K562 (cell line): ENCODE measurements around the gene LDB1. TPM values are rescaled to one million over a fixed set of nuclear protein-coding genes. Genes with fewer than 3 reads are reported as not detected.

ENCODE experiments used
- CCNT2 ChIP-seq: IDR thresholded peaks from 2 replicates; pipeline ENCODE4 v1.6.1; 2011; ENCODE audit warnings: borderline replicate concordance, low read depth, mild to moderate bottlenecking, moderate library complexity, mixed read lengths, low read length; ENCODE audit not compliant: insufficient read length; ENCODE audit errors: extremely low read depth
- CHD1 ChIP-seq: fragments of 200-600 bp; sonication (generic); IDR thresholded peaks from one replicate; pipeline ENCODE4 v1.6.1; 2012; ENCODE audit warnings: mild to moderate bottlenecking, moderate library complexity, low read length, inconsistent platforms
- CTBP1 ChIP-seq: fragments of 450-650 bp; IDR thresholded peaks from 2 replicates; pipeline ENCODE4 v1.6.1; 2016; ENCODE audit warnings: borderline replicate concordance
- ESRRA ChIP-seq: fragments of 450-650 bp; IDR thresholded peaks from 2 replicates; pipeline ENCODE4 v1.6.1; 2014; ENCODE audit warnings: low read depth, mild to moderate bottlenecking, moderate library complexity, borderline replicate concordance
- ESRRB ChIP-seq: fragments of 250-450 bp; sonication (Bioruptor Pico); IDR thresholded peaks from 2 replicates; pipeline ENCODE4 v1.5.0; 2020; ENCODE audit warnings: mild to moderate bottlenecking, moderate library complexity, borderline replicate concordance
- FOXK2 ChIP-seq, 2 experiments: fragments of 450-650 bp; IDR thresholded peaks in 1 of 2; conservative IDR thresholded peaks in 1 of 2; 2 replicates each; pipeline ENCODE4 v1.6.1; 2016; ENCODE audit warnings: low read depth in 2 of 2, mild to moderate bottlenecking in 1 of 2
- HDAC2 ChIP-seq: fragments of 450-650 bp; IDR thresholded peaks from 2 replicates; pipeline ENCODE4 v1.6.1; 2016; ENCODE audit warnings: mild to moderate bottlenecking
- HNRNPLL ChIP-seq: fragments of 200-400 bp; formaldehyde crosslinking; IDR thresholded peaks from 2 replicates; pipeline ENCODE4 v1.6.1; 2017; ENCODE audit warnings: low read length, low read depth, mild to moderate bottlenecking; ENCODE audit not compliant: poor library complexity, severe bottlenecking
- ID3 ChIP-seq, 2 experiments: fragments of 250-450 bp in 1 of 2; fragments of 450-650 bp in 1 of 2; sonication (Bioruptor Pico) in 1 of 2; IDR thresholded peaks; 2 replicates each; pipeline versions ENCODE4 v1.6.1 to v1.8.0; 2016 to 2021; ENCODE audit warnings: mild to moderate bottlenecking in 2 of 2, moderate library complexity in 2 of 2, missing compliant biosample characterization in 1 of 2, missing genetic modification characterization in 1 of 2
- KLF10 ChIP-seq: fragments of 250-450 bp; sonication (Bioruptor Pico); IDR thresholded peaks from 2 replicates; pipeline ENCODE4 v1.6.1; 2021; ENCODE audit warnings: matching md5 sums
- MED1 ChIP-seq: sonication (generic); formaldehyde crosslinking; IDR thresholded peaks from 2 replicates; pipeline ENCODE4 v1.8.1; 2023; ENCODE audit warnings: missing genetic modification reagents, borderline replicate concordance
- MEF2D ChIP-seq: conservative IDR thresholded peaks from 2 replicates; pipeline ENCODE4 v1.6.1; 2016; ENCODE audit warnings: low read depth, missing genetic modification characterization, missing compliant biosample characterization
- NFIX ChIP-seq: fragments of 250-450 bp; sonication (Bioruptor Pico); IDR thresholded peaks from 2 replicates; pipeline ENCODE4 v1.4.0; 2020; ENCODE audit warnings: low read depth, mild to moderate bottlenecking, moderate library complexity
- NFYB ChIP-seq: IDR thresholded peaks from 2 replicates; pipeline ENCODE4 v1.6.1; 2011; ENCODE audit warnings: mild to moderate bottlenecking, moderate library complexity; ENCODE audit not compliant: insufficient read length; ENCODE audit errors: extremely low read depth
- NR4A1 ChIP-seq, 2 experiments: fragments of 250-450 bp in 1 of 2; fragments of 450-650 bp in 1 of 2; sonication (Bioruptor Pico) in 1 of 2; IDR thresholded peaks; 2 replicates each; pipeline versions ENCODE4 v1.4.0 to v1.6.1; 2016 to 2020; ENCODE audit warnings: mild to moderate bottlenecking in 2 of 2, missing compliant biosample characterization in 1 of 2, missing genetic modification characterization in 1 of 2, moderate library complexity in 1 of 2
- PRMT5 ChIP-seq: sonication (generic); formaldehyde crosslinking; IDR thresholded peaks from 2 replicates; pipeline ENCODE4 v1.5.0; 2020; ENCODE audit warnings: missing genetic modification reagents
- SMC3 ChIP-seq: conservative IDR thresholded peaks from 2 replicates; pipeline ENCODE4 v1.6.1; 2011; ENCODE audit warnings: low read depth, low read length, improper control_type of control experiment; ENCODE audit not compliant: insufficient read depth
- ZBTB12 ChIP-seq: fragments of 250-450 bp; sonication (Bioruptor Pico); IDR thresholded peaks from 2 replicates; pipeline ENCODE4 v1.4.0; 2020
- ZBTB43 ChIP-seq: sonication (generic); formaldehyde crosslinking; IDR thresholded peaks from 2 replicates; pipeline ENCODE4 v1.8.0; 2023; ENCODE audit warnings: mild to moderate bottlenecking, missing genetic modification reagents
- ZFX ChIP-seq: sonication (generic); formaldehyde crosslinking; IDR thresholded peaks from 2 replicates; pipeline ENCODE4 v1.8.0; 2022; ENCODE audit warnings: mild to moderate bottlenecking, missing genetic modification reagents, moderate library complexity
- ZNF311 ChIP-seq: fragments of 250-450 bp; sonication (Bioruptor Pico); IDR thresholded peaks from 2 replicates; pipeline ENCODE4 v1.4.0; 2020; ENCODE audit warnings: mild to moderate bottlenecking, moderate library complexity
- ZNF41 ChIP-seq: fragments of 250-450 bp; sonication (Bioruptor Pico); conservative IDR thresholded peaks from 2 replicates; pipeline ENCODE4 v1.4.0; 2020; ENCODE audit warnings: mild to moderate bottlenecking
- ZNF551 ChIP-seq: fragments of 250-450 bp; sonication (Bioruptor Pico); IDR thresholded peaks from 2 replicates; pipeline ENCODE4 v1.5.0; 2021; ENCODE audit warnings: mild to moderate bottlenecking, moderate library complexity
- ZNF695 ChIP-seq: fragments of 450-650 bp; formaldehyde crosslinking; IDR thresholded peaks from 2 replicates; pipeline ENCODE4 v1.4.0; 2020; ENCODE audit warnings: mild to moderate bottlenecking, moderate library complexity
- ZNF766 ChIP-seq: fragments of 200-800 bp; sonication (Bioruptor generic); conservative IDR thresholded peaks from 2 replicates; pipeline ENCODE4 v1.6.1; 2016; ENCODE audit warnings: missing genetic modification characterization, missing compliant biosample characterization
- ZNF77 ChIP-seq: fragments of 250-450 bp; sonication (Bioruptor Pico); IDR thresholded peaks from 2 replicates; pipeline ENCODE4 v1.5.0; 2020
- polyA plus RNA-seq, 8 experiments: library from polyadenylated mRNA; depleted of rRNA in 4 of 8; stranded (reverse) in 5 of 8; unstranded in 3 of 8; fragments of >200 nt; fragmentation: Nextera tagmentation in 2 of 8; fragmentation: Illumina TruSeq in 1 of 8; extraction: Ambion mirVana in 2 of 8; extraction: Trizol in 1 of 8; gene quantifications; 2 replicates each; pipeline versions ENCODE4 v1.2.1 to v1.2.3, GENCODE V29; 2011 to 2014; ENCODE audit warnings: inconsistent platforms in 1 of 8, missing spikeins in 1 of 8
- total RNA-seq, 7 experiments: library from RNA; depleted of rRNA in 6 of 7; stranded (reverse); fragments of >200 nt in 6 of 7; fragmentation: Illumina TruSeq in 2 of 7; extraction: Trizol in 2 of 7; gene quantifications; 2 replicates each; pipeline versions ENCODE4 v1.2.1 to v1.2.3, GENCODE V29; 2011 to 2021; ENCODE audit warnings: low replicate concordance in 1 of 7

The LDB1 gene
- total and polyA plus RNA-seq, 9 of the 15 experiments (the other 6 are each of a cell fraction or from before 2014, with no cell fraction given) = 1.9 to 137 (median 105) TPM

GRCh38 chr10:102064868-102065560 lies 55.2 kb downstream of the LDB1 start, which contains the start of gene HPS6 (continued):
- TF ChIP-seq CHD1 (peak; percentile 59), NFYB (no peak), CCNT2 (peak; percentile 72), ESRRB (CRISPR knock-in tag) (no peak), ID3 (CRISPR knock-in tag; IDR thresholded peaks at IDR 0.05) (no peak), ID3 (tag; IDR thresholded peaks at IDR 0.05) (no peak), ZBTB43 (CRISPR knock-in tag) (no peak), ZNF695 (no peak), ZFX (CRISPR knock-in tag) (peak; percentile 92), ZNF311 (CRISPR knock-in tag) (peak; percentile 62; the same call in 1 of the 2 replicates), CTBP1 (peak; percentile 72), HDAC2 (no peak), ZNF77 (CRISPR knock-in tag) (no peak), PRMT5 (CRISPR knock-in tag) (no peak), MEF2D (no peak), ZNF766 (CRISPR knock-in tag) (no peak), ZNF41 (CRISPR knock-in tag) (no peak), ESRRA (no peak), FOXK2 (conservative IDR thresholded peaks at IDR 0.05 in 1 of 2, IDR thresholded peaks at IDR 0.05 in 1 of 2; ENCODE audit: low read depth in 2 of 2) (peak; percentile 93 to 94), ZBTB12 (peak; percentile 71), NFIX (CRISPR knock-in tag) (no peak), ZNF551 (CRISPR knock-in tag) (no peak), HNRNPLL (peak; percentile 64), KLF10 (CRISPR knock-in tag) (no peak), SMC3 (0 out of 2 replicates have a peak, but pooled peaks have one; percentile 9), MED1 (CRISPR knock-in tag) (no peak), NR4A1 (CRISPR knock-in tag; IDR thresholded peaks at IDR 0.05) (no peak), NR4A1 (tag; IDR thresholded peaks at IDR 0.05) (no peak)
